ENCODE data around the gene ZNF566.

The ZNF566 gene

GRCh38 chr19:36456831-36457230 lies 32.5 kb downstream of the ZNF566 start:
- Histone ChIP-seq H2AK5ac (ENCODE audit: low read length, severe bottlenecking) (no peak overlapping the region), H3K27ac (ENCODE audit: low read length, poor library complexity, severe bottlenecking) (no peak overlapping the region), H3K4ac (ENCODE audit: low read depth in 1 of 2, low read length in 2 of 2) (no peak overlapping the region), H3K36me3 (ENCODE audit: control insufficient read depth in 1 of 2, insufficient read depth in 2 of 2, low read depth in 1 of 2, low read length in 2 of 2) (peaks cover 19 to 33% of the 10 kb centered on the region in 2 experiments), H2BK15ac (ENCODE audit: low read depth, poor library complexity, severe bottlenecking) (no peak overlapping the region), H3K27me3 (ENCODE audit: control insufficient read depth in 1 of 2, insufficient read depth in 1 of 2, low read length in 2 of 2) (no peaks in the 10 kb centered on the region), H3K9ac (ENCODE audit: low read length) (no peak overlapping the region), H3K18ac (ENCODE audit: low read depth in 1 of 2, low read length in 2 of 2) (no peak overlapping the region), H3K14ac (ENCODE audit: low read length in 2 of 2) (no peak overlapping the region), H3K4me3 (ENCODE audit: insufficient read depth in 1 of 2, low read depth in 1 of 2, low read length in 2 of 2) (peak overlapping the region in 1 of 2 experiments; percentile 41), H2AFZ (ENCODE audit: low read depth, low read length) (no peak overlapping the region), H3K4me2 (ENCODE audit: low read length, poor library complexity, severe bottlenecking) (no peak overlapping the region), H4K91ac (ENCODE audit: low read length) (no peak overlapping the region), H4K8ac (ENCODE audit: low read length) (no peak overlapping the region), H3K23ac (ENCODE audit: low read length in 2 of 2) (no peak overlapping the region), H2BK120ac (ENCODE audit: low read depth, low read length) (no peak overlapping the region), H3K4me1 (ENCODE audit: control insufficient read depth, insufficient read depth, low read depth, low read length) (no peaks in the 10 kb centered on the region), H3K79me1 (replicated peaks; ENCODE audit: low read length, poor library complexity, severe bottlenecking) (no peaks in the 10 kb centered on the region), H2BK12ac (ENCODE audit: low read length in 2 of 2) (no peak overlapping the region), H2BK5ac (ENCODE audit: low read depth, low read length, poor library complexity, severe bottlenecking) (no peak overlapping the region), H3K9me3 (ENCODE audit: control insufficient read depth, low read length) (peaks cover 79% of the 10 kb centered on the region)
- 91% methylated on average over 2 of the region's 2 CpGs for WGBS
- no peak for DNase-seq

GRCh38 chr19:36449059-36449670 lies 40.2 kb downstream of the ZNF566 start:
- Histone ChIP-seq H2AFZ (ENCODE audit: low read depth, low read length) (no peak overlapping the region), H2BK12ac (ENCODE audit: low read length in 2 of 2) (no peak overlapping the region), H3K27ac (ENCODE audit: low read length, poor library complexity, severe bottlenecking) (no peak overlapping the region), H3K27me3 (ENCODE audit: control insufficient read depth in 1 of 2, insufficient read depth in 1 of 2, low read length in 2 of 2) (no peaks in the 10 kb centered on the region), H3K23ac (ENCODE audit: low read length in 2 of 2) (no peak overlapping the region), H3K14ac (ENCODE audit: low read length in 2 of 2) (no peak overlapping the region), H2AK5ac (ENCODE audit: low read length, severe bottlenecking) (no peak overlapping the region), H3K79me1 (replicated peaks; ENCODE audit: low read length, poor library complexity, severe bottlenecking) (no peaks in the 10 kb centered on the region), H4K8ac (ENCODE audit: low read length) (no peak overlapping the region), H3K9me3 (ENCODE audit: control insufficient read depth, low read length) (peaks cover 92% of the 10 kb centered on the region), H2BK15ac (ENCODE audit: low read depth, poor library complexity, severe bottlenecking) (no peak overlapping the region), H3K4me2 (ENCODE audit: low read length, poor library complexity, severe bottlenecking) (no peak overlapping the region), H3K4ac (ENCODE audit: low read depth in 1 of 2, low read length in 2 of 2) (no peak overlapping the region), H4K91ac (ENCODE audit: low read length) (no peak overlapping the region), H3K36me3 (ENCODE audit: control insufficient read depth in 1 of 2, insufficient read depth in 2 of 2, low read depth in 1 of 2, low read length in 2 of 2) (peaks cover 13 to 57% of the 10 kb centered on the region in 2 experiments), H3K4me1 (ENCODE audit: control insufficient read depth, insufficient read depth, low read depth, low read length) (no peaks in the 10 kb centered on the region), H3K4me3 (ENCODE audit: insufficient read depth in 1 of 2, low read depth in 1 of 2, low read length in 2 of 2) (peak overlapping the region in 1 of 2 experiments; percentile 47), H3K9ac (ENCODE audit: low read length) (no peak overlapping the region), H3K18ac (ENCODE audit: low read depth in 1 of 2, low read length in 2 of 2) (no peak overlapping the region), H2BK120ac (ENCODE audit: low read depth, low read length) (no peak overlapping the region), H2BK5ac (ENCODE audit: low read depth, low read length, poor library complexity, severe bottlenecking) (no peak overlapping the region)
- WGBS: 100% methylated on average over 2 of the region's 5 CpGs
- DNase-seq: peak; percentile 1

GRCh38 chr19:36441339-36441738 lies 48.0 kb downstream of the ZNF566 start:
- WGBS: 80% methylated on average over 1 of the region's 1 CpG
- Histone ChIP-seq H3K27ac (ENCODE audit: low read length, poor library complexity, severe bottlenecking) (no peak overlapping the region), H3K9me3 (ENCODE audit: control insufficient read depth, low read length) (peaks cover 62% of the 10 kb centered on the region), H3K27me3 (ENCODE audit: control insufficient read depth in 1 of 2, insufficient read depth in 1 of 2, low read length in 2 of 2) (no peaks in the 10 kb centered on the region), H3K4ac (ENCODE audit: low read depth in 1 of 2, low read length in 2 of 2) (no peak overlapping the region), H3K4me1 (ENCODE audit: control insufficient read depth, insufficient read depth, low read depth, low read length) (no peaks in the 10 kb centered on the region), H3K18ac (ENCODE audit: low read depth in 1 of 2, low read length in 2 of 2) (no peak overlapping the region), H3K36me3 (ENCODE audit: control insufficient read depth in 1 of 2, insufficient read depth in 2 of 2, low read depth in 1 of 2, low read length in 2 of 2) (no peaks in the 10 kb centered on the region), H3K4me3 (ENCODE audit: insufficient read depth in 1 of 2, low read depth in 1 of 2, low read length in 2 of 2) (no peak overlapping the region), H3K4me2 (ENCODE audit: low read length, poor library complexity, severe bottlenecking) (no peak overlapping the region), H3K14ac (ENCODE audit: low read length in 2 of 2) (no peak overlapping the region), H4K8ac (ENCODE audit: low read length) (no peak overlapping the region), H2BK120ac (ENCODE audit: low read depth, low read length) (no peak overlapping the region), H2BK12ac (ENCODE audit: low read length in 2 of 2) (no peak overlapping the region), H2BK5ac (ENCODE audit: low read depth, low read length, poor library complexity, severe bottlenecking) (no peak overlapping the region), H2AFZ (ENCODE audit: low read depth, low read length) (no peak overlapping the region), H2AK5ac (ENCODE audit: low read length, severe bottlenecking) (no peak overlapping the region), H3K79me1 (replicated peaks; ENCODE audit: low read length, poor library complexity, severe bottlenecking) (no peaks in the 10 kb centered on the region), H3K23ac (ENCODE audit: low read length in 2 of 2) (no peak overlapping the region), H2BK15ac (ENCODE audit: low read depth, poor library complexity, severe bottlenecking) (no peak overlapping the region), H4K91ac (ENCODE audit: low read length) (no peak overlapping the region), H3K9ac (ENCODE audit: low read length) (no peak overlapping the region)
- no peak for DNase-seq

GRCh38 chr19:36436531-36436930 lies 52.8 kb downstream of the ZNF566 start:
- no peak overlapping the region for H3K14ac ChIP-seq (ENCODE audit: low read length in 2 of 2)
- no peak overlapping the region for H4K91ac ChIP-seq (ENCODE audit: low read length)
- no peak overlapping the region for H3K23ac ChIP-seq (ENCODE audit: low read length in 2 of 2)
- peaks cover 42% of the 10 kb centered on the region for H3K9me3 ChIP-seq (ENCODE audit: control insufficient read depth, low read length)
- H3K36me3 ChIP-seq (ENCODE audit: control insufficient read depth in 1 of 2, insufficient read depth in 2 of 2, low read depth in 1 of 2, low read length in 2 of 2): no peaks in the 10 kb centered on the region
- H2BK15ac ChIP-seq (ENCODE audit: low read depth, poor library complexity, severe bottlenecking): no peak overlapping the region
- no peak overlapping the region for H3K27ac ChIP-seq (ENCODE audit: low read length, poor library complexity, severe bottlenecking)
- no peak overlapping the region for H2AFZ ChIP-seq (ENCODE audit: low read depth, low read length)
- H3K4ac ChIP-seq (ENCODE audit: low read depth in 1 of 2, low read length in 2 of 2): no peak overlapping the region
- H4K8ac ChIP-seq (ENCODE audit: low read length): no peak overlapping the region
- H3K9ac ChIP-seq (ENCODE audit: low read length): no peak overlapping the region
- no peaks in the 10 kb centered on the region for H3K79me1 ChIP-seq (replicated peaks; ENCODE audit: low read length, poor library complexity, severe bottlenecking)
- no peak overlapping the region for H2BK12ac ChIP-seq (ENCODE audit: low read length in 2 of 2)
- no peak overlapping the region for H2BK120ac ChIP-seq (ENCODE audit: low read depth, low read length)
- no peak overlapping the region for H3K4me3 ChIP-seq (ENCODE audit: insufficient read depth in 1 of 2, low read depth in 1 of 2, low read length in 2 of 2)
- no peak overlapping the region for H2AK5ac ChIP-seq (ENCODE audit: low read length, severe bottlenecking)
- H3K18ac ChIP-seq (ENCODE audit: low read depth in 1 of 2, low read length in 2 of 2): no peak overlapping the region
- DNase-seq: no peak
- no peak overlapping the region for H3K4me2 ChIP-seq (ENCODE audit: low read length, poor library complexity, severe bottlenecking)
- no peaks in the 10 kb centered on the region for H3K4me1 ChIP-seq (ENCODE audit: control insufficient read depth, insufficient read depth, low read depth, low read length)
- WGBS: 67% methylated on average over 1 of the region's 2 CpGs
- no peaks in the 10 kb centered on the region for H3K27me3 ChIP-seq (ENCODE audit: control insufficient read depth in 1 of 2, insufficient read depth in 1 of 2, low read length in 2 of 2)
- H2BK5ac ChIP-seq (ENCODE audit: low read depth, low read length, poor library complexity, severe bottlenecking): no peak overlapping the region
